ENCODE data around the gene INPP5K. TPM values are rescaled to one million over a fixed set of nuclear protein-coding genes. Genes with fewer than 3 reads are reported as not detected.

The INPP5K gene
- total and polyA plus RNA-seq, 2 of the 4 experiments (the other 2 are of a cell fraction), result 14.9 to 17.4 TPM

DNA sequence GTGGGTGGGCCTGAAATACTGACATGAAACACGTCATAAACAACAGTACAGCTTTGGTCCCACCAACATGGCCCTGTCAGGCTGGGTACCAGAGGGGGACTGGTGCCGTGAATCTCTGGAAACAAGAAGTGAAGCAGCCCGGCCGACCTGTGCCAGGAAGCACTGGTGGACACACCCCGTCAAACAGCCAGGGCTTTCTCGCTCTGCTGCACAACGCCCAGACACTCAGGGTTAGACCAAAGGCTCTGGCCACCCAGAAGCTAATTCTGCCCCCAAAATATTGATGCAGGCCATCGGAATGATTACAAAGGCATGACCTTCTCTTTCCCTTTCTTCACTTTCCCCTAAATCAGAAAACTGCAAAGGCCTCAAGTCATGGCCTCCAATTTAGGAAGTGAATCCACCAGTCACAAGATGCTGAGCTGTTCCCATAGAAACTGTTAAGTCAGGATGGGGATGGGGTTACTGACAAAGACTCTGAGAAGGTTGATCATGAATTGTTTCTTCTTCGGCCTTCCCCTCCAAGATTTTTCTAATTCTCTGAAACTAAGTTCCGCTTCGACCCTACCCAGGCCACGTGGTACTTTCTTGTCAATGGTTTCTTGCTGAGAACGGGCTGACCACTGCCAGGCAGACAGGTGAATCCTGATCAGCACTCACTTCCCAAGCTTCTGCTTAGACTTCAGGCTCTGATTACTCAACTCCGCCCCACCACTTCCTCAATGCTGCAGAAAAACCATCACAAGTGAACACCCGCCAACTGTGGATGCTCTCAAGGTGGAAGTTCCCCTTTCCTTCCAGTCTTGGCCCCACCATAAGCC, 39.4 kb upstream of the INPP5K start:
- H3K9me3 ChIP-seq (ENCODE audit: control insufficient read depth, insufficient read depth, low read length), result no peaks in the 10 kb centered on the region
- no peak overlapping the region for H2BK15ac ChIP-seq (ENCODE audit: low read depth, low read length)
- WGBS, 2 experiments (ENCODE audit: extremely low coverage in 2 of 2, insufficient read length in 1 of 2), result 90% methylated on average over 8 of the region's 15 CpGs; no CpG with 5 or more reads in 1 of the 2 experiments
- in situ Hi-C loops (cut with MboI; ENCODE audit: low sequenced_read_pairs) (no loop called here), intact Hi-C loops (cut with micrococcal nuclease) (no loop called here), dilution Hi-C loops (cut with HindIII; ENCODE audit: low sequenced_read_pairs, unreplicated experiment) (no loop called here)
- peaks cover 3% of the 10 kb centered on the region; the same call in 1 of the 2 replicates for H3K4me1 ChIP-seq (ENCODE audit: control insufficient read depth, insufficient read depth, low read length)
- no peak overlapping the region for H3K4me3 ChIP-seq (ENCODE audit: insufficient read depth, low read depth, low read length)
- H2BK20ac ChIP-seq (ENCODE audit: low read depth, low read length), result no peak overlapping the region
- H3K4ac ChIP-seq (ENCODE audit: low read depth, low read length), result no peak overlapping the region
- no peak overlapping the region; the same call in 1 of the 2 replicates for H3K23ac ChIP-seq (ENCODE audit: low read depth, low read length)
- peaks cover 25% of the 10 kb centered on the region for H3K9me1 ChIP-seq (ENCODE audit: insufficient read depth, low read length)
- H3K18ac ChIP-seq (ENCODE audit: low read depth, low read length), result no peak overlapping the region
- ATAC-seq (ENCODE audit: low read depth) (no peak), DNase-seq (no peak)
- no peak overlapping the region for H2AK9ac ChIP-seq (replicated peaks; ENCODE audit: low read depth, low read length, poor library complexity)
- no peak overlapping the region for H3K4me2 ChIP-seq (ENCODE audit: low read depth, low read length)
- ChIA-PET CTCF (no interaction called here), POLR2A (ENCODE audit: unreplicated experiment) (no interaction called here)
- H2AK5ac ChIP-seq (ENCODE audit: low read depth, low read length), result no peak overlapping the region
- H3K27ac ChIP-seq (ENCODE audit: insufficient read depth, low read length), result no peak overlapping the region
- no TSS peak for BruUV-seq (replicated peaks)
- peaks cover 77% of the 10 kb centered on the region for H4K20me1 ChIP-seq (ENCODE audit: insufficient read depth, low read length)
- H3K9ac ChIP-seq (ENCODE audit: low read depth, low read length), result no peak overlapping the region
- H3K27me3 ChIP-seq (ENCODE audit: control insufficient read depth, insufficient read depth, low read length), result no peaks in the 10 kb centered on the region
- peaks cover 28 to 84% of the 10 kb centered on the region in 2 experiments for H3K79me1 ChIP-seq (ENCODE audit: low read depth in 1 of 2, low read length in 2 of 2)
- H4K91ac ChIP-seq (ENCODE audit: insufficient read depth, low read depth, low read length), result no peak overlapping the region
- H2AFZ ChIP-seq (replicated peaks; ENCODE audit: low read length, poor library complexity), result no peak overlapping the region
- no peak overlapping the region for H4K8ac ChIP-seq (ENCODE audit: low read depth in 2 of 2, low read length in 2 of 2)
- peaks cover 32% of the 10 kb centered on the region for H3K36me3 ChIP-seq (ENCODE audit: control insufficient read depth, insufficient read depth, low read length)
- no peak overlapping the region for H4K5ac ChIP-seq (ENCODE audit: low read depth, low read length)
- H3K14ac ChIP-seq (replicated peaks; ENCODE audit: low read depth, low read length), result no peak overlapping the region
- H2BK120ac ChIP-seq (ENCODE audit: low read depth, low read length), result no peak overlapping the region
- no peak overlapping the region for H3K56ac ChIP-seq (ENCODE audit: extremely low read depth, insufficient read depth, low read length)
- no peak overlapping the region for H2BK5ac ChIP-seq (ENCODE audit: low read depth, low read length, poor library complexity, severe bottlenecking)
- no peak for TF ChIP-seq CHD1 (IDR thresholded peaks at IDR 0.05; ENCODE audit: low read depth, low read length)
- no peak for TF ChIP-seq POLR2A (IDR thresholded peaks at IDR 0.05; ENCODE audit: low read depth, low read length)
- TF ChIP-seq, protein P1, sequence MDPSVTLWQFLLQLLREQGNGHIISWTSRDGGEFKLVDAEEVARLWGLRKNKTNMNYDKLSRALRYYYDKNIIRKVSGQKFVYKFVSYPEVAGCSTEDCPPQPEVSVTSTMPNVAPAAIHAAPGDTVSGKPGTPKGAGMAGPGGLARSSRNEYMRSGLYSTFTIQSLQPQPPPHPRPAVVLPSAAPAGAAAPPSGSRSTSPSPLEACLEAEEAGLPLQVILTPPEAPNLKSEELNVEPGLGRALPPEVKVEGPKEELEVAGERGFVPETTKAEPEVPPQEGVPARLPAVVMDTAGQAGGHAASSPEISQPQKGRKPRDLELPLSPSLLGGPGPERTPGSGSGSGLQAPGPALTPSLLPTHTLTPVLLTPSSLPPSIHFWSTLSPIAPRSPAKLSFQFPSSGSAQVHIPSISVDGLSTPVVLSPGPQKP (IDR thresholded peaks at IDR 0.05; ENCODE audit: borderline replicate concordance, low read depth, low read length), result no peak
- no peak for TF ChIP-seq SMC3 (IDR thresholded peaks at IDR 0.05; ENCODE audit: low read depth, low read length)
- no peak for TF ChIP-seq RAD21 (IDR thresholded peaks at IDR 0.05; ENCODE audit: low read length)
- TF ChIP-seq RCOR1 (IDR thresholded peaks at IDR 0.05; ENCODE audit: insufficient replicate concordance, low read length), result no peak
- TF ChIP-seq MAFK (IDR thresholded peaks at IDR 0.05; ENCODE audit: low read depth, low read length), result no peak
- TF ChIP-seq MXI1 (IDR thresholded peaks at IDR 0.05; ENCODE audit: borderline replicate concordance, low read depth, low read length), result no peak
- no peak for TF ChIP-seq NFE2L2 (IDR thresholded peaks at IDR 0.05; ENCODE audit: low read depth, low read length)
- no peak for TF ChIP-seq BHLHE40 (IDR thresholded peaks at IDR 0.05; ENCODE audit: low read depth, low read length)
- TF ChIP-seq CEBPB (IDR thresholded peaks at IDR 0.05; ENCODE audit: low read depth, low read length), result no peak
- TF ChIP-seq, protein P2, sequence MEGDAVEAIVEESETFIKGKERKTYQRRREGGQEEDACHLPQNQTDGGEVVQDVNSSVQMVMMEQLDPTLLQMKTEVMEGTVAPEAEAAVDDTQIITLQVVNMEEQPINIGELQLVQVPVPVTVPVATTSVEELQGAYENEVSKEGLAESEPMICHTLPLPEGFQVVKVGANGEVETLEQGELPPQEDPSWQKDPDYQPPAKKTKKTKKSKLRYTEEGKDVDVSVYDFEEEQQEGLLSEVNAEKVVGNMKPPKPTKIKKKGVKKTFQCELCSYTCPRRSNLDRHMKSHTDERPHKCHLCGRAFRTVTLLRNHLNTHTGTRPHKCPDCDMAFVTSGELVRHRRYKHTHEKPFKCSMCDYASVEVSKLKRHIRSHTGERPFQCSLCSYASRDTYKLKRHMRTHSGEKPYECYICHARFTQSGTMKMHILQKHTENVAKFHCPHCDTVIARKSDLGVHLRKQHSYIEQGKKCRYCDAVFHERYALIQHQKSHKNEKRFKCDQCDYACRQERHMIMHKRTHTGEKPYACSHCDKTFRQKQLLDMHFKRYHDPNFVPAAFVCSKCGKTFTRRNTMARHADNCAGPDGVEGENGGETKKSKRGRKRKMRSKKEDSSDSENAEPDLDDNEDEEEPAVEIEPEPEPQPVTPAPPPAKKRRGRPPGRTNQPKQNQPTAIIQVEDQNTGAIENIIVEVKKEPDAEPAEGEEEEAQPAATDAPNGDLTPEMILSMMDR (conservative IDR thresholded peaks at IDR 0.05; ENCODE audit: low read depth, low read length), result no peak
- TF ChIP-seq, protein P3, sequence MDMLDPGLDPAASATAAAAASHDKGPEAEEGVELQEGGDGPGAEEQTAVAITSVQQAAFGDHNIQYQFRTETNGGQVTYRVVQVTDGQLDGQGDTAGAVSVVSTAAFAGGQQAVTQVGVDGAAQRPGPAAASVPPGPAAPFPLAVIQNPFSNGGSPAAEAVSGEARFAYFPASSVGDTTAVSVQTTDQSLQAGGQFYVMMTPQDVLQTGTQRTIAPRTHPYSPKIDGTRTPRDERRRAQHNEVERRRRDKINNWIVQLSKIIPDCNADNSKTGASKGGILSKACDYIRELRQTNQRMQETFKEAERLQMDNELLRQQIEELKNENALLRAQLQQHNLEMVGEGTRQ (IDR thresholded peaks at IDR 0.05; ENCODE audit: low read depth, low read length), result no peak
- no peak for TF ChIP-seq FOS (IDR thresholded peaks at IDR 0.05; ENCODE audit: low read depth, low read length)
- TF ChIP-seq MAZ (IDR thresholded peaks at IDR 0.05; ENCODE audit: borderline replicate concordance, low read depth, low read length), result no peak

All from IMR-90 (cell line).